Retinal pigment epithelial cell (primary cell): ENCODE results near the gene ARHGEF37.

ENCODE experiments used
- DNase-seq: peaks from one replicate; pipeline ENCODE4 v3.0.0-alpha.2; 2010; ENCODE audit warnings: low read depth
- H3K4me3 ChIP-seq: 2 replicates; pipeline ENCODE4 v1.5.1; 2011; ENCODE audit warnings: mild to moderate bottlenecking, low read length, control low read depth, moderate library complexity
- TF ChIP-seq, protein P1 (sequence below): conservative IDR thresholded peaks from 2 replicates; pipeline ENCODE4 v1.5.1; 2011; ENCODE audit warnings: low read depth, low read length, control low read depth, inconsistent platforms

The ARHGEF37 gene

DNA sequence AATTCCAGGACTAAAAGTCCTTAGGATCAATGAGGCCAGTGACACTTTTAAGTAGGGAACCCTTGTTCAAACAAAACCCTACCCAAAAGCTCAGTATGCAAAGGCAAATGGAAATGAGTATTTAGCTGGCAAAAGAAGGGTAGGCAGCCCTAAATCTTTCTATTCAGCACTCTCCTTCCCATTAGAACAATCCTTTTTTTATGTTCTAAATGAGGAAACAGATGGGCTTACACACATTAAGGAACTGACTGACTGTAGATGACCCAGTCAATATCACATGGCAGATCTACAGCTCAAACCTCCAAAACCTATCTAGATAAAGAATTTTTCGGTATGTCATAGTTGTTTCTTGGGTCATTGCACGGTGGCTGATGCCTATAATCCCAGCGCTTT is 37.3 kb upstream of the ARHGEF37 start:
- TF ChIP-seq, protein P1, sequence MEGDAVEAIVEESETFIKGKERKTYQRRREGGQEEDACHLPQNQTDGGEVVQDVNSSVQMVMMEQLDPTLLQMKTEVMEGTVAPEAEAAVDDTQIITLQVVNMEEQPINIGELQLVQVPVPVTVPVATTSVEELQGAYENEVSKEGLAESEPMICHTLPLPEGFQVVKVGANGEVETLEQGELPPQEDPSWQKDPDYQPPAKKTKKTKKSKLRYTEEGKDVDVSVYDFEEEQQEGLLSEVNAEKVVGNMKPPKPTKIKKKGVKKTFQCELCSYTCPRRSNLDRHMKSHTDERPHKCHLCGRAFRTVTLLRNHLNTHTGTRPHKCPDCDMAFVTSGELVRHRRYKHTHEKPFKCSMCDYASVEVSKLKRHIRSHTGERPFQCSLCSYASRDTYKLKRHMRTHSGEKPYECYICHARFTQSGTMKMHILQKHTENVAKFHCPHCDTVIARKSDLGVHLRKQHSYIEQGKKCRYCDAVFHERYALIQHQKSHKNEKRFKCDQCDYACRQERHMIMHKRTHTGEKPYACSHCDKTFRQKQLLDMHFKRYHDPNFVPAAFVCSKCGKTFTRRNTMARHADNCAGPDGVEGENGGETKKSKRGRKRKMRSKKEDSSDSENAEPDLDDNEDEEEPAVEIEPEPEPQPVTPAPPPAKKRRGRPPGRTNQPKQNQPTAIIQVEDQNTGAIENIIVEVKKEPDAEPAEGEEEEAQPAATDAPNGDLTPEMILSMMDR: no peak
- H3K4me3 ChIP-seq: no peak overlapping the region
- no peak for DNase-seq

DNA sequence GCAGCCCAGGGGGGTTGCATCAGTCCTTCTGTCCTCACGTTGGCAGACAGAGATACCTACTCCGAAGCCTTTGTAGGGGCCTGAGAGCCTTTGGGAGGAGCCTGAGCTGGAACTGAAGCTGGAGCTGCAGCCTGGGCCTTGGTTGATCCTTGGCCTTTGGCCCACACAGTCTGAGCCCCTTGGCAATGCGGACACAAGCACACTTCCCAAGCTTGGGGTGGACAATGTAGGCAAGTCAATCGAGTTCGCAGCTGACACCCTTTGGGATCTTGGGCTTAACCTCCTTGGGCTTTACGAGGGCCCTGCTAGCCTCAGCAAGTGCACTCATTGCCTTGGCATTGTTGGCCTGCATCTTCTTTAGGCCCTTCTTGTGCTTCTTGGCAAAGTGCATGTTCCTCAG is 36.0 kb upstream of the ARHGEF37 start:
- no peak overlapping the region for H3K4me3 ChIP-seq
- no peak for DNase-seq
- TF ChIP-seq, protein P1: no peak

DNA sequence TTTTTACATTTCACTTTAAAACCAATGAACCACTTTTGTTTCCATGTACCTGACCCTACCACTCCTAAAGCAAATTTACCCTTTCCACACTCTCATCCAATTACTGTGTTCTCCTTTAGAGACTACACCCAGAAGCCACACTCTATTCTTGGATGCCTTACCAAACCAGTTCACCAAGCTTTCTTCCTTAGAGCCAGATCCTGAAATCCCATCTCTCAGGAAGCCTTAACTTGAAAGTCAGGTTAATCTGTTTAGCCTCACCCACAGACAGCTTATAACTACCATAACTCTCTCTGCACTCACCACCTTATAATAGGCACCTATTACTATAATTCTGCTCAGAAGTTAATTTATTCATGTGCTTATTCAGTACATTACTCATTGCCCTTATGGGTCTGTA is 34.3 kb upstream of the ARHGEF37 start:
- no peak overlapping the region for H3K4me3 ChIP-seq

GRCh38 chr5:149549461-149550267 is 31.6 kb upstream of the ARHGEF37 start:
- no peak for DNase-seq
- TF ChIP-seq, protein P1: no peak
- H3K4me3 ChIP-seq: peak overlapping the region; percentile 100

More for the DNA sequence above, 34.3 kb upstream of the ARHGEF37 start:
- DNase-seq: no peak
- TF ChIP-seq, protein P1: no peak

DNA sequence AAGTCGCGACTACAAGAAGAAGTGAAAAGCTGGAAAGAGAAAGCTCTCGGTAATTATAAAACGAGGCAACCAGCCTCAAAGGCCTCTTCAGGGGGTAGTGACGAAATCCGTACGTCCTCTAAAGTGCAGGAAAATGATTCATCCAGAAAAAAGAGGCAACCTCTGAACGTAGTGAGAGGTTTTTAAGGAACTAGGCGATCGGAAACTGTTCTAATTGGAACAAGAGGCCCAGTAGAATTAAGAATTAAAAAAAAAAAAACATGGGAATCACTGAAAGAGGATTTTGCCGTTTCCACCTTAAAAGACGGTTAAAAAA is 31.1 kb upstream of the ARHGEF37 start:
- TF ChIP-seq, protein P1: no peak
- DNase-seq: no peak
- H3K4me3 ChIP-seq: peak overlapping the region; percentile 100

GRCh38 chr5:149550594-149551226 is 30.6 kb upstream of the ARHGEF37 start:
- TF ChIP-seq, protein P1: no peak
- no peak for DNase-seq
- peak overlapping the region; percentile 100 for H3K4me3 ChIP-seq
